Aorta (tissue), 5 donors: Measurements from ENCODE around the gene GUCD1. TPM values are rescaled to one million over a fixed set of nuclear protein-coding genes. Genes with fewer than 3 reads are reported as not detected.

Experiments
- ATAC-seq: fragments of 200-7000 bp; cut with Tn5 transposase; one replicate; pipeline ENCODE4 v1.9.1; 2022; ENCODE audit warnings: moderate library complexity; ENCODE audit not compliant: low FRiP score
- DNase-seq, 2 donors: peaks; one replicate each; pipeline ENCODE4 v3.0.0-alpha.2; 2020
- H3K27ac ChIP-seq, 2 donors: one replicate each; pipeline ENCODE4 v1.5.1; 2013; ENCODE audit warnings: low read length in 2 of 2, mild to moderate bottlenecking in 2 of 2, moderate library complexity in 2 of 2, control low read depth in 1 of 2, inconsistent platforms in 1 of 2, low read depth in 1 of 2
- H3K27me3 ChIP-seq, 2 donors: one replicate each; pipeline ENCODE4 v1.6.1; 2013; ENCODE audit warnings: control low read depth in 1 of 2, low read length in 1 of 2, mild to moderate bottlenecking in 1 of 2, moderate library complexity in 1 of 2; ENCODE audit not compliant: insufficient read depth in 2 of 2, control insufficient read depth in 1 of 2
- H3K36me3 ChIP-seq, 2 donors: one replicate each; pipeline ENCODE4 v1.6.1; 2013; ENCODE audit warnings: control low read depth in 1 of 2, low read length in 1 of 2, mild to moderate bottlenecking in 1 of 2; ENCODE audit not compliant: insufficient read depth in 2 of 2, control insufficient read depth in 1 of 2
- H3K4me1 ChIP-seq, 2 donors: one replicate each; pipeline ENCODE4 v1.6.1; 2013; ENCODE audit warnings: low read length in 2 of 2, control low read depth in 1 of 2, mild to moderate bottlenecking in 1 of 2, moderate library complexity in 1 of 2; ENCODE audit not compliant: insufficient read depth in 2 of 2, control insufficient read depth in 1 of 2
- H3K4me3 ChIP-seq, 2 donors: one replicate each; pipeline ENCODE4 v1.5.1; 2013; ENCODE audit warnings: low read length in 2 of 2, control low read depth in 1 of 2, mild to moderate bottlenecking in 1 of 2
- H3K9me3 ChIP-seq: one replicate; pipeline ENCODE4 v1.6.1; 2013; ENCODE audit warnings: mild to moderate bottlenecking, low read length; ENCODE audit not compliant: control insufficient read depth
- WGBS, 2 donors: extraction: QIAGEN DNeasy Blood & Tissue Kit; methylation state at CpG; one replicate each; pipeline ENCODE4 v1.1.7; 2013; 5-methylcytosine and 5-hydroxymethylcytosine counted together
- intact Hi-C, 2 donors: fragments of 100-400 bp; cut with DNase I; formaldehyde crosslinking; loops; one replicate each; pipeline versions ENCODE4 v1.14.2 to v1.15.0; 2022
- polyA plus RNA-seq, 2 donors: library from polyadenylated mRNA; stranded (reverse); fragments of 200-250 nt; gene quantifications; one replicate each; pipeline ENCODE4 v1.2.3, GENCODE V29; 2013
- total RNA-seq, 2 donors: library from RNA; stranded (reverse); fragmentation: NEBNext Ultra II Directional; extraction: Animal tissue kit (Norgen Biotek cat#: 25700); gene quantifications; one replicate each; pipeline ENCODE4 v1.2.1, GENCODE V29; 2021
- donor health status: healthy with polysubstance abuse.
- donor health status: Bipolar disorder and iron deficiency.
- donor health status: DM: no; HTN: no; CAD: no.
- donor health status: DM: no; HTN: no; CAD: no.
- donor health status: DM: yes; HTN: yes; CAD: no.

GUCD1 gene
- total and polyA plus RNA-seq, 4 donors, result 42.2 to 71.6 (median 63.8) TPM

- no peak for DNase-seq
- WGBS, 2 donors, result 93 to 96% methylated on average over 3 of the region's 3 CpGs
- intact Hi-C loops, result loop anchor here in 1 of 2 donors (5.0 kb wide), 1 partner anchor 83 kb away; no protein-coding TSS in a partner anchor
- H3K27ac ChIP-seq, result no peak overlapping the region
- no peaks in the 10 kb centered on the region for H3K27me3 ChIP-seq
- no peak for ATAC-seq
- no peak overlapping the region for H3K4me3 ChIP-seq
- H3K36me3 ChIP-seq, result no peaks in the 10 kb centered on the region
- H3K4me1 ChIP-seq, result no peaks in the 10 kb centered on the region
- H3K9me3 ChIP-seq, result no peaks in the 10 kb centered on the region
These were observed 49.8 kb downstream of the GUCD1 start for GRCh38 chr22:24504956-24505736.

DNA sequence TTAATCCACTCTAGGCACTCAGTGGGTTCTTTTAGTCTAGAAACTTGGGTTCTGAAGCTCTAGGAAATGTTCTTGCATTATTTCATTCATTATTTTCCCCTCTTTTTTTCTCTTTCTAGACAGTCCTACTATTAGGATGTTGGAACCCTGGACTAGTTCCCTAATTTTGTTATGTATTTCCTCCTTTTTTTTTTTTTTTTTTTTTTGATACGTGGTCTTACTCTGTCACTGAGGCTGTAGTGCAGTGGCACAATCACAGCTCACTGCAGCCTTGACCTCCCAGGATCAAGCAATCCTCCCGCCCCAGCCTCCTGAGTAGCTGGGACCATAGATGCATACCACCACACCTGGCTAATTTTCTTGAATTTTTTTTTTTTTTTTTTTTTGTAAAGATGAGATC lies 50.4 kb downstream of the GUCD1 start:
- Histone ChIP-seq H3K36me3 (no peaks in the 10 kb centered on the region), H3K9me3 (no peaks in the 10 kb centered on the region), H3K27me3 (no peaks in the 10 kb centered on the region), H3K27ac (no peak overlapping the region), H3K4me3 (no peak overlapping the region), H3K4me1 (no peaks in the 10 kb centered on the region)
- ATAC-seq (no peak), DNase-seq (no peak)
- intact Hi-C loops, result loop anchor here in 1 of 2 donors (5.0 kb wide), 1 partner anchor 82 kb away; no protein-coding TSS in a partner anchor
- WGBS, 2 donors, result 93 to 97% methylated on average over 2 of the region's 2 CpGs

DNA sequence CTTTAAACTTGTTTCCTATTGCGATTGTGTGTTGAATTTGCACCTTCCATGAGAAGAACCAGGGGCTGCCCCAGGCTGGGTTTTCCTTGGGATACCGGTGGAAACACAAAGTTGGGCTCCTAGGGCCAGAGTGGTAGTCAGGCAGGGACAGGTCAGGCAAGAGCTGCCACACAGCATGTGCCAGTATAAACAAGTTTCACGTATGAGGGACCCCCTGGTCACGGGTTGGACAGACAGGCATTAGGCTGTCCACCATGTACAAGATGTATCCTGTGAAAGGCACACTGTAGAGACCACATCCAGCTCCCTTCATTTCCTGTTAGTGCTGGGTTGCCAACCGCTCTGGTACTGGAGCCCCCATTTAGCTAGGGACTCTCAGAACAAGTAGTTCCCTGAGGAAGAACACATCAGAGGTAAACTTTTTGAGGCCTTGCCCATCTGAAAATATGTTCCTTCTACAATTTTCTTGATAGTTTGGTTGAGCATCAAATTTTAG lies 51.0 kb downstream of the GUCD1 start:
- Histone ChIP-seq H3K4me3 (no peak overlapping the region), H3K4me1 (no peaks in the 10 kb centered on the region), H3K27ac (no peak overlapping the region), H3K36me3 (no peaks in the 10 kb centered on the region), H3K27me3 (no peaks in the 10 kb centered on the region), H3K9me3 (no peaks in the 10 kb centered on the region)
- intact Hi-C loops, result loop anchor here in 1 of 2 donors (5.0 kb wide), 1 partner anchor 82 kb away; no protein-coding TSS in a partner anchor
- no peak for DNase-seq
- ATAC-seq, result no peak
- WGBS, 2 donors, result 87% methylated on average over 5 of the region's 5 CpGs

GRCh38 chr22:24503137-24503842 lies 51.6 kb downstream of the GUCD1 start:
- H3K27ac ChIP-seq, result no peak overlapping the region
- H3K9me3 ChIP-seq, result no peaks in the 10 kb centered on the region
- 81 to 84% methylated on average over 7 of the region's 7 CpGs for WGBS, 2 donors
- intact Hi-C loops, result loop anchor here in 1 of 2 donors (5.0 kb wide), 1 partner anchor 81 kb away; no protein-coding TSS in a partner anchor
- H3K27me3 ChIP-seq, result no peaks in the 10 kb centered on the region
- H3K4me3 ChIP-seq, result no peak overlapping the region
- H3K36me3 ChIP-seq, result no peaks in the 10 kb centered on the region
- ATAC-seq (peak; percentile 67), DNase-seq (peak in 1 of 2 donors; percentile 85)
- no peaks in the 10 kb centered on the region for H3K4me1 ChIP-seq

GRCh38 chr22:24502541-24502940 lies 52.4 kb downstream of the GUCD1 start:
- DNase-seq (no peak), ATAC-seq (no peak)
- Histone ChIP-seq H3K27me3 (no peaks in the 10 kb centered on the region), H3K4me3 (no peak overlapping the region), H3K9me3 (no peaks in the 10 kb centered on the region), H3K27ac (no peak overlapping the region), H3K4me1 (no peaks in the 10 kb centered on the region), H3K36me3 (no peaks in the 10 kb centered on the region)
- intact Hi-C loops, result loop anchor here in 1 of 2 donors (5.0 kb wide), 1 partner anchor 80 kb away; no protein-coding TSS in a partner anchor
- 94 to 97% methylated on average over 1 of the region's 1 CpG for WGBS, 2 donors

DNA sequence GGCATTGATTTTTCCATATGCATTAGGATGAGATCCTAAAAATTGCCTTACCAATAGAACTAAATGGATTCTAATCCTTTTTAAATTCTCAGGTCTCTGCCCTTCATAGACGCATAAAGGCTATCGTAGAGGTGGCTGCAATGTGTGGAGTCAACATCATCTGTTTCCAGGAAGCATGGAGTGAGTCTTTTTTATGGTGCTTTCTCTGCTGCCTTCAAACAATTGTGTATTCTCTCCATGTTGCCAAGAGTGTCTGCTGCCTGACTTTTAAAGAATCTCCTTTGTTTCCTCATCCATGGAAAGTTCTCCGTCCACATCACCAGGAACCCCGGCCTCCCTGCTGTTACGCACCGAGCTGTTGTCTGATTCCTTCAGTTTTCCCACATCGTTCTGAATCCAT lies 52.9 kb downstream of the GUCD1 start:
- Histone ChIP-seq H3K27ac (no peak overlapping the region), H3K27me3 (no peaks in the 10 kb centered on the region), H3K4me3 (no peak overlapping the region), H3K36me3 (no peaks in the 10 kb centered on the region), H3K4me1 (no peaks in the 10 kb centered on the region), H3K9me3 (no peaks in the 10 kb centered on the region)
- WGBS, 2 donors, result 79 to 84% methylated on average over 7 of the region's 7 CpGs
- DNase-seq, result no peak
- intact Hi-C loops, result loop anchor here in 1 of 2 donors (5.0 kb wide), 1 partner anchor 80 kb away; no protein-coding TSS in a partner anchor
- no peak for ATAC-seq

- WGBS, 2 donors, result 79 to 80% methylated on average over 8 of the region's 8 CpGs
- Histone ChIP-seq H3K4me3 (no peak overlapping the region), H3K9me3 (no peaks in the 10 kb centered on the region), H3K4me1 (no peaks in the 10 kb centered on the region), H3K27ac (no peak overlapping the region), H3K36me3 (no peaks in the 10 kb centered on the region), H3K27me3 (no peaks in the 10 kb centered on the region)
- intact Hi-C loops, result loop anchor here in 1 of 2 donors (5.0 kb wide), 1 partner anchor 79 kb away; no protein-coding TSS in a partner anchor
- no peak for DNase-seq
- no peak for ATAC-seq
These were observed 53.5 kb downstream of the GUCD1 start for GRCh38 chr22:24501301-24502005.

DNA sequence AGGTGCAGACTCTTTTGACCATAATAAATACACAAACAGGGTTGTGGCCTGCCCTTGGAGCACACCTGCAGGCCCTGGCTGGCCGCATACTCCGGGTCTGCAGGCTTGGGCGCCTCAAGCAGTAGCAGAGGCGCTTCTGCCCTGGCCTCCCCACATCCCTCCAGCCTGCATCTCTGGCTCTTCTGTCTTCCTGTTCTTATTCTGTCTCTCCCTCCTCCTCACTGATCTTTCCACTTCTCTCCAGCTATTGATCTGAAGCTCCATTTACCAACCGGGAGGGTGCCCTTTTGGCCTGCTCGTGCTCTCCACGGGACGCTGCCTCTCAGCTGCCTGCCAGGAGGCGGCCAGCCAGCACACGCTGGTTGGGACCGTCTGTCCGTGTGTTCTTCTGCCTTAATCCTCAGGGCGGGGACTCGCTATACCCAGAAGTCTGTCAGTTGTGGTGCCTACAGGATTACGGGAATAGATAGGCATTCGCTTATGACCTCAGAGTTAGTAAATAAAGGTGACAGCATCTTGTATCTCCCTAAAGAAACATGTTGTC lies 54.6 kb downstream of the GUCD1 start:
- ATAC-seq (no peak), DNase-seq (no peak)
- no peak overlapping the region for H3K4me3 ChIP-seq
- H3K27ac ChIP-seq, result no peak overlapping the region
- H3K36me3 ChIP-seq, result no peaks in the 10 kb centered on the region
- H3K9me3 ChIP-seq, result no peaks in the 10 kb centered on the region
- 91 to 93% methylated on average over 16 of the region's 16 CpGs for WGBS, 2 donors
- no peaks in the 10 kb centered on the region for H3K4me1 ChIP-seq
- no peaks in the 10 kb centered on the region for H3K27me3 ChIP-seq
- intact Hi-C loops, result loop anchor here in 1 of 2 donors (5.0 kb wide), 1 partner anchor 78 kb away; no protein-coding TSS in a partner anchor
